ENCODE data around the gene NEK7.

The NEK7 gene

GRCh38 chr1:198295971-198296370 is 139.2 kb downstream of the NEK7 start:
- peaks cover 0 to 2% of the 10 kb centered on the region in 2 experiments for H3K4me1 ChIP-seq (ENCODE audit: control insufficient read depth in 1 of 2, insufficient read depth in 2 of 2, low read length in 2 of 2)
- H2BK5ac ChIP-seq (ENCODE audit: low read depth, low read length, poor library complexity): no peak overlapping the region
- no peak overlapping the region for H3K18ac ChIP-seq (ENCODE audit: low read length)
- H3K9ac ChIP-seq (ENCODE audit: low read length): no peak overlapping the region
- H3K9me3 ChIP-seq (ENCODE audit: insufficient read depth, low read depth, low read length): no peaks in the 10 kb centered on the region
- H2AFZ ChIP-seq (ENCODE audit: insufficient read depth, low read length, poor library complexity): no peak overlapping the region
- H3K14ac ChIP-seq (ENCODE audit: low read length): no peak overlapping the region
- H3K36me3 ChIP-seq (ENCODE audit: control insufficient read depth in 1 of 2, insufficient read depth in 2 of 2, low read length in 2 of 2): peaks cover 0 to 3% of the 10 kb centered on the region in 2 experiments
- DNase-seq: no peak
- H3K4ac ChIP-seq (ENCODE audit: low read depth, low read length): no peak overlapping the region
- H3K27ac ChIP-seq (ENCODE audit: low read depth, low read length): no peak overlapping the region
- H4K8ac ChIP-seq (ENCODE audit: low read depth, low read length): no peak overlapping the region
- no peak overlapping the region for H3K4me3 ChIP-seq (ENCODE audit: low read depth, low read length)
- no peak overlapping the region for H2AK5ac ChIP-seq (ENCODE audit: low read length)
- H3K4me2 ChIP-seq (ENCODE audit: low read length): no peak overlapping the region
- H2BK12ac ChIP-seq (ENCODE audit: low read length): no peak overlapping the region
- no peaks in the 10 kb centered on the region for H3K27me3 ChIP-seq (ENCODE audit: insufficient read depth, low read length)
- H3K79me2 ChIP-seq (ENCODE audit: control insufficient read depth, insufficient read depth, low read length, poor library complexity): no peaks in the 10 kb centered on the region
- no peak overlapping the region for H4K91ac ChIP-seq (ENCODE audit: low read depth, low read length)
- no peak overlapping the region for H2BK120ac ChIP-seq (ENCODE audit: insufficient read depth, low read length, poor library complexity)
- no peaks in the 10 kb centered on the region for H3K79me1 ChIP-seq (ENCODE audit: low read length)
- H4K12ac ChIP-seq (ENCODE audit: low read depth, low read length): no peak overlapping the region
- no peak overlapping the region for H3K23ac ChIP-seq (ENCODE audit: low read length)
- WGBS (ENCODE audit: extremely low coverage, insufficient coverage, insufficient read length): no CpG with 5 or more reads among the region's 4 CpGs

- DNase-seq: no peak
- H3K9me3 ChIP-seq (ENCODE audit: insufficient read depth, low read depth, low read length): no peaks in the 10 kb centered on the region
- H4K91ac ChIP-seq (ENCODE audit: low read depth, low read length): no peak overlapping the region
- H3K23ac ChIP-seq (ENCODE audit: low read length): peak overlapping the region; percentile 27
- H3K4me3 ChIP-seq (ENCODE audit: low read depth, low read length): no peak overlapping the region
- no peak overlapping the region for H2BK120ac ChIP-seq (ENCODE audit: insufficient read depth, low read length, poor library complexity)
- no peak overlapping the region for H2AFZ ChIP-seq (ENCODE audit: insufficient read depth, low read length, poor library complexity)
- H3K4ac ChIP-seq (ENCODE audit: low read depth, low read length): no peak overlapping the region
- H3K79me2 ChIP-seq (ENCODE audit: control insufficient read depth, insufficient read depth, low read length, poor library complexity): no peaks in the 10 kb centered on the region
- H3K79me1 ChIP-seq (ENCODE audit: low read length): no peaks in the 10 kb centered on the region
- 100% methylated on average over 1 of the region's 2 CpGs for WGBS (ENCODE audit: extremely low coverage, insufficient coverage, insufficient read length)
- H3K14ac ChIP-seq (ENCODE audit: low read length): no peak overlapping the region
- H3K4me1 ChIP-seq (ENCODE audit: control insufficient read depth in 1 of 2, insufficient read depth in 2 of 2, low read length in 2 of 2): peaks cover 0 to 2% of the 10 kb centered on the region in 2 experiments
- no peak overlapping the region for H3K4me2 ChIP-seq (ENCODE audit: low read length)
- no peak overlapping the region for H2AK5ac ChIP-seq (ENCODE audit: low read length)
- no peak overlapping the region for H3K9ac ChIP-seq (ENCODE audit: low read length)
- no peak overlapping the region for H4K8ac ChIP-seq (ENCODE audit: low read depth, low read length)
- no peak overlapping the region for H2BK5ac ChIP-seq (ENCODE audit: low read depth, low read length, poor library complexity)
- H3K18ac ChIP-seq (ENCODE audit: low read length): no peak overlapping the region
- H3K36me3 ChIP-seq (ENCODE audit: control insufficient read depth in 1 of 2, insufficient read depth in 2 of 2, low read length in 2 of 2): peaks cover 0 to 3% of the 10 kb centered on the region in 2 experiments
- H2BK12ac ChIP-seq (ENCODE audit: low read length): no peak overlapping the region
- H3K27ac ChIP-seq (ENCODE audit: low read depth, low read length): no peak overlapping the region
- no peaks in the 10 kb centered on the region for H3K27me3 ChIP-seq (ENCODE audit: insufficient read depth, low read length)
- no peak overlapping the region for H4K12ac ChIP-seq (ENCODE audit: low read depth, low read length)
These were observed 140.5 kb downstream of the NEK7 start for GRCh38 chr1:198297281-198297680.

- no peaks in the 10 kb centered on the region for H3K9me3 ChIP-seq (ENCODE audit: insufficient read depth, low read depth, low read length)
- H3K18ac ChIP-seq (ENCODE audit: low read length): no peak overlapping the region
- no peak overlapping the region for H3K4me3 ChIP-seq (ENCODE audit: low read depth, low read length)
- no peak overlapping the region for H3K4me2 ChIP-seq (ENCODE audit: low read length)
- H2AFZ ChIP-seq (ENCODE audit: insufficient read depth, low read length, poor library complexity): no peak overlapping the region
- H3K23ac ChIP-seq (ENCODE audit: low read length): no peak overlapping the region
- H3K9ac ChIP-seq (ENCODE audit: low read length): no peak overlapping the region
- H3K27me3 ChIP-seq (ENCODE audit: insufficient read depth, low read length): no peaks in the 10 kb centered on the region
- H3K4me1 ChIP-seq (ENCODE audit: control insufficient read depth in 1 of 2, insufficient read depth in 2 of 2, low read length in 2 of 2): peaks cover 0 to 2% of the 10 kb centered on the region in 2 experiments
- H2BK5ac ChIP-seq (ENCODE audit: low read depth, low read length, poor library complexity): no peak overlapping the region
- no peak for DNase-seq
- H2BK12ac ChIP-seq (ENCODE audit: low read length): no peak overlapping the region
- H3K27ac ChIP-seq (ENCODE audit: low read depth, low read length): no peak overlapping the region
- no peak overlapping the region for H2AK5ac ChIP-seq (ENCODE audit: low read length)
- no peaks in the 10 kb centered on the region for H3K79me1 ChIP-seq (ENCODE audit: low read length)
- no peak overlapping the region for H2BK120ac ChIP-seq (ENCODE audit: insufficient read depth, low read length, poor library complexity)
- WGBS (ENCODE audit: extremely low coverage, insufficient coverage, insufficient read length): no CpG with 5 or more reads among the region's 6 CpGs
- no peak overlapping the region for H3K4ac ChIP-seq (ENCODE audit: low read depth, low read length)
- no peak overlapping the region for H3K14ac ChIP-seq (ENCODE audit: low read length)
- H4K12ac ChIP-seq (ENCODE audit: low read depth, low read length): no peak overlapping the region
- no peaks in the 10 kb centered on the region for H3K79me2 ChIP-seq (ENCODE audit: control insufficient read depth, insufficient read depth, low read length, poor library complexity)
- peaks cover 0 to 3% of the 10 kb centered on the region in 2 experiments for H3K36me3 ChIP-seq (ENCODE audit: control insufficient read depth in 1 of 2, insufficient read depth in 2 of 2, low read length in 2 of 2)
- no peak overlapping the region for H4K91ac ChIP-seq (ENCODE audit: low read depth, low read length)
- no peak overlapping the region for H4K8ac ChIP-seq (ENCODE audit: low read depth, low read length)
These were observed 141.8 kb downstream of the NEK7 start for GRCh38 chr1:198298640-198299039.

GRCh38 chr1:198300451-198300850 is 143.7 kb downstream of the NEK7 start:
- no peak overlapping the region for H2BK12ac ChIP-seq (ENCODE audit: low read length)
- no peak for DNase-seq
- no peak overlapping the region for H4K91ac ChIP-seq (ENCODE audit: low read depth, low read length)
- no peak overlapping the region for H3K14ac ChIP-seq (ENCODE audit: low read length)
- no peak overlapping the region for H3K4me2 ChIP-seq (ENCODE audit: low read length)
- H3K9me3 ChIP-seq (ENCODE audit: insufficient read depth, low read depth, low read length): no peaks in the 10 kb centered on the region
- H3K4me3 ChIP-seq (ENCODE audit: low read depth, low read length): no peak overlapping the region
- H3K18ac ChIP-seq (ENCODE audit: low read length): no peak overlapping the region
- no peak overlapping the region for H4K8ac ChIP-seq (ENCODE audit: low read depth, low read length)
- H3K23ac ChIP-seq (ENCODE audit: low read length): no peak overlapping the region
- H3K4ac ChIP-seq (ENCODE audit: low read depth, low read length): no peak overlapping the region
- no peaks in the 10 kb centered on the region for H3K79me2 ChIP-seq (ENCODE audit: control insufficient read depth, insufficient read depth, low read length, poor library complexity)
- no peak overlapping the region for H2BK120ac ChIP-seq (ENCODE audit: insufficient read depth, low read length, poor library complexity)
- peaks cover 0 to 3% of the 10 kb centered on the region in 2 experiments for H3K36me3 ChIP-seq (ENCODE audit: control insufficient read depth in 1 of 2, insufficient read depth in 2 of 2, low read length in 2 of 2)
- H3K27me3 ChIP-seq (ENCODE audit: insufficient read depth, low read length): no peaks in the 10 kb centered on the region
- no peak overlapping the region for H2AFZ ChIP-seq (ENCODE audit: insufficient read depth, low read length, poor library complexity)
- no peak overlapping the region for H4K12ac ChIP-seq (ENCODE audit: low read depth, low read length)
- H3K4me1 ChIP-seq (ENCODE audit: control insufficient read depth in 1 of 2, insufficient read depth in 2 of 2, low read length in 2 of 2): peaks cover 0 to 2% of the 10 kb centered on the region in 2 experiments
- no peak overlapping the region for H2AK5ac ChIP-seq (ENCODE audit: low read length)
- H3K79me1 ChIP-seq (ENCODE audit: low read length): no peaks in the 10 kb centered on the region
- no CpG with 5 or more reads among the region's 1 CpG for WGBS (ENCODE audit: extremely low coverage, insufficient coverage, insufficient read length)
- H3K9ac ChIP-seq (ENCODE audit: low read length): no peak overlapping the region
- H3K27ac ChIP-seq (ENCODE audit: low read depth, low read length): no peak overlapping the region
- H2BK5ac ChIP-seq (ENCODE audit: low read depth, low read length, poor library complexity): no peak overlapping the region
